Osteoblast (primary cell): ENCODE measurements around the gene ARL8B. TPM values are rescaled to one million over a fixed set of nuclear protein-coding genes. Genes with fewer than 3 reads are reported as not detected.

ENCODE experiments used
- DNase-seq: peaks from one replicate; pipeline ENCODE4 v3.0.0; 2011; ENCODE audit warnings: low spot score, mixed read lengths; ENCODE audit not compliant: insufficient read length; ENCODE audit errors: missing footprints
- H2AFZ ChIP-seq: 2 replicates; pipeline ENCODE4 v1.6.0; 2011; ENCODE audit warnings: mild to moderate bottlenecking, low read length
- H3K27ac ChIP-seq: 2 replicates; pipeline ENCODE4 v1.5.1; 2011; ENCODE audit warnings: mild to moderate bottlenecking, low read depth, low read length, moderate library complexity
- H3K27me3 ChIP-seq: 2 replicates; pipeline ENCODE4 v1.6.0; 2012; ENCODE audit warnings: mild to moderate bottlenecking, control low read depth, inconsistent platforms, low read length, moderate library complexity; ENCODE audit not compliant: insufficient read depth
- H3K36me3 ChIP-seq: 2 replicates; pipeline ENCODE4 v1.5.1; 2011; ENCODE audit warnings: mild to moderate bottlenecking, low read length, control low read depth, moderate library complexity; ENCODE audit not compliant: insufficient read depth
- H3K4me1 ChIP-seq: 2 replicates; pipeline ENCODE4 v1.5.1; 2011; ENCODE audit warnings: mild to moderate bottlenecking, low read length, control low read depth, moderate library complexity; ENCODE audit not compliant: insufficient read depth
- H3K4me2 ChIP-seq: 2 replicates; pipeline ENCODE4 v1.6.0; 2011; ENCODE audit warnings: mild to moderate bottlenecking, low read length; ENCODE audit not compliant: insufficient read depth
- H3K4me3 ChIP-seq: fragments of 200-600 bp; sonication (generic); 3 replicates; pipeline ENCODE4 v1.5.1; 2012; ENCODE audit warnings: mild to moderate bottlenecking, low read length, inconsistent platforms; ENCODE audit not compliant: insufficient read depth
- H3K79me2 ChIP-seq: 2 replicates; pipeline ENCODE4 v1.6.0; 2012; ENCODE audit warnings: mild to moderate bottlenecking, low read length, control low read depth, inconsistent platforms; ENCODE audit not compliant: insufficient read depth
- H3K9me3 ChIP-seq: 2 replicates; pipeline ENCODE4 v1.5.1; 2011; ENCODE audit warnings: low read depth, low read length, control low read depth
- H4K20me1 ChIP-seq: 2 replicates; pipeline ENCODE4 v1.6.0; 2012; ENCODE audit warnings: mild to moderate bottlenecking, low read length, control low read depth; ENCODE audit not compliant: insufficient read depth
- total RNA-seq: library from RNA; depleted of rRNA; stranded (reverse); fragments of >200 nt; gene quantifications from 2 replicates; pipeline ENCODE4 v1.2.3, GENCODE V29; 2012
- TF ChIP-seq, protein P1 (sequence below): IDR thresholded peaks from 2 replicates; pipeline ENCODE4 v1.5.1; 2011; ENCODE audit warnings: mild to moderate bottlenecking, low read depth, low read length, moderate library complexity; ENCODE audit errors: extremely low read depth

Gene ARL8B
- total RNA-seq, 1 donor: 90.8 TPM

DNA sequence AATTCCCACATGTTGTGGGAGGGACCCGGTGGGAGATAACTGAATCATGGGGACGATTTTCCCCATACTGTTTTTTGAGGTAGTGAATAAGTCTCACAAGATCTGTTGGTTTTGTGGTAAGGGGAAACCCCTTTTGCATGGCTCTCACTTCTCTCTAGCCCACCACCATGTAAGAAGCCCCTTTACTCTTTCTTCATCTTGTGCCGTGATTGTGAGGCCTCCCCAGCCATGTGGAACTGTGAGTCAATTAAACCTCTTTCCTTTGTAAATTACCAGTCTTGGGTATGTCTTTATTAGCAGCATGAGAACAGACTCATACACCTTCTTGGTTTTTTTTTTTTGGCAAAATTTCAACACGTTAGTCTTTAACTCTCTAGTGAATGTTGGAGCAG lies 18.1 kb downstream of the ARL8B start:
- no peak overlapping the region for H3K4me2 ChIP-seq
- no peak overlapping the region for H2AFZ ChIP-seq
- no peaks in the 10 kb centered on the region for H3K9me3 ChIP-seq
- peak overlapping the region; percentile 37 for H3K27ac ChIP-seq
- H4K20me1 ChIP-seq: peaks cover 69% of the 10 kb centered on the region
- TF ChIP-seq, protein P1, sequence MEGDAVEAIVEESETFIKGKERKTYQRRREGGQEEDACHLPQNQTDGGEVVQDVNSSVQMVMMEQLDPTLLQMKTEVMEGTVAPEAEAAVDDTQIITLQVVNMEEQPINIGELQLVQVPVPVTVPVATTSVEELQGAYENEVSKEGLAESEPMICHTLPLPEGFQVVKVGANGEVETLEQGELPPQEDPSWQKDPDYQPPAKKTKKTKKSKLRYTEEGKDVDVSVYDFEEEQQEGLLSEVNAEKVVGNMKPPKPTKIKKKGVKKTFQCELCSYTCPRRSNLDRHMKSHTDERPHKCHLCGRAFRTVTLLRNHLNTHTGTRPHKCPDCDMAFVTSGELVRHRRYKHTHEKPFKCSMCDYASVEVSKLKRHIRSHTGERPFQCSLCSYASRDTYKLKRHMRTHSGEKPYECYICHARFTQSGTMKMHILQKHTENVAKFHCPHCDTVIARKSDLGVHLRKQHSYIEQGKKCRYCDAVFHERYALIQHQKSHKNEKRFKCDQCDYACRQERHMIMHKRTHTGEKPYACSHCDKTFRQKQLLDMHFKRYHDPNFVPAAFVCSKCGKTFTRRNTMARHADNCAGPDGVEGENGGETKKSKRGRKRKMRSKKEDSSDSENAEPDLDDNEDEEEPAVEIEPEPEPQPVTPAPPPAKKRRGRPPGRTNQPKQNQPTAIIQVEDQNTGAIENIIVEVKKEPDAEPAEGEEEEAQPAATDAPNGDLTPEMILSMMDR: no peak
- no peak for DNase-seq
- peaks cover 34% of the 10 kb centered on the region for H3K4me1 ChIP-seq
- no peak overlapping the region for H3K4me3 ChIP-seq
- H3K79me2 ChIP-seq: peaks cover 95% of the 10 kb centered on the region
- peaks cover 4% of the 10 kb centered on the region for H3K36me3 ChIP-seq
- H3K27me3 ChIP-seq: no peaks in the 10 kb centered on the region

- H4K20me1 ChIP-seq: peaks cover 69% of the 10 kb centered on the region
- no peaks in the 10 kb centered on the region for H3K27me3 ChIP-seq
- TF ChIP-seq, protein P1: no peak
These were observed 18.7 kb downstream of the ARL8B start for GRCh38 chr3:5140839-5141238.

GRCh38 chr3:5141760-5142159 lies 19.7 kb downstream of the ARL8B start:
- no peak overlapping the region for H3K4me3 ChIP-seq
- peaks cover 29% of the 10 kb centered on the region for H3K4me1 ChIP-seq
- TF ChIP-seq, protein P1: no peak
- H3K27me3 ChIP-seq: no peaks in the 10 kb centered on the region
- no peaks in the 10 kb centered on the region for H3K9me3 ChIP-seq
- no peak for DNase-seq
- peaks cover 4% of the 10 kb centered on the region for H3K36me3 ChIP-seq
- H4K20me1 ChIP-seq: peaks cover 67% of the 10 kb centered on the region
- H3K79me2 ChIP-seq: peaks cover 99% of the 10 kb centered on the region
- no peak overlapping the region for H3K27ac ChIP-seq
- no peak overlapping the region for H2AFZ ChIP-seq
- no peak overlapping the region for H3K4me2 ChIP-seq

More at GRCh38 chr3:5140839-5141238, 18.7 kb downstream of the ARL8B start:
- Histone ChIP-seq H3K9me3 (no peaks in the 10 kb centered on the region), H3K36me3 (peaks cover 4% of the 10 kb centered on the region), H3K4me2 (no peak overlapping the region), H3K79me2 (peaks cover 98% of the 10 kb centered on the region), H2AFZ (no peak overlapping the region), H3K4me1 (peaks cover 34% of the 10 kb centered on the region), H3K4me3 (no peak overlapping the region), H3K27ac (no peak overlapping the region)
- DNase-seq: no peak

DNA sequence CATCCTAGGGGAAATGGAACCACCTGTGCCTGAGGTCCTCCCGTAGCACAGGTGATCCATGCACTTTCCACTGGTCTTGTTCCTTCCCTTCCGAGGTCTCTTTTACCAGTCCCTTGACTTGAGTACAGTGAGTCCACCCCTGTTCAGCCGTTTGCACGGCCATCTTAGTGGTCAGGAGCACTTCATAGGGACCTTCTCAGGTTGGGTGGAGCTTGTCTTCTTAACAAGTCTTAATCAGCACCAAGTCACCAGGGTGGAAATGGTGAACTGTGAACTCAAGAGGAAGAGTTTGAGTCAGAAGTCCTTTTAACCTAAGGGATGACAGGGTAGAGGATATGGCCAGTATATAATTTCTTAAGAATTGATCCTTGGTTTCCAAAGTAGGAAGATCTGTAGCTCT lies 21.4 kb downstream of the ARL8B start:
- TF ChIP-seq, protein P1: no peak
- Histone ChIP-seq H3K9me3 (no peaks in the 10 kb centered on the region), H3K27me3 (no peaks in the 10 kb centered on the region), H3K4me1 (peaks cover 15% of the 10 kb centered on the region), H3K4me2 (no peak overlapping the region), H2AFZ (no peak overlapping the region), H3K4me3 (no peak overlapping the region), H3K36me3 (peaks cover 4% of the 10 kb centered on the region), H3K79me2 (peaks cover 99% of the 10 kb centered on the region), H4K20me1 (peaks cover 63% of the 10 kb centered on the region), H3K27ac (no peak overlapping the region)
- DNase-seq: no peak
